Tibial artery (tissue), 4 donors: ENCODE results near the gene MRPL9.

Source experiments
- DNase-seq, 2 donors: peaks; one replicate each; pipeline ENCODE4 v3.0.0-alpha.2; 2019
- H3K27ac ChIP-seq, 2 donors: fragments of 200-600 bp; sonication (generic) in 1 of 2; 1 replicate in 1 of 2; 2 replicates in 1 of 2; pipeline ENCODE4 v1.5.1; 2018 to 2019; ENCODE audit warnings: mild to moderate bottlenecking in 1 of 2
- H3K27me3 ChIP-seq, 2 donors: fragments of 200-600 bp; sonication (generic) in 1 of 2; one replicate each; pipeline versions ENCODE4 v1.5.1 to v1.6.0; 2016 to 2019
- H3K36me3 ChIP-seq, 3 donors: fragments of 200-600 bp; sonication (generic) in 2 of 3; one replicate each; pipeline ENCODE4 v1.5.1; 2016 to 2019; ENCODE audit warnings: mild to moderate bottlenecking in 2 of 3
- H3K4me1 ChIP-seq, 4 donors: fragments of 200-600 bp; sonication (generic) in 2 of 4; 1 replicate in 3 of 4; 2 replicates in 1 of 4; pipeline ENCODE4 v1.5.1; 2016 to 2019
- H3K4me3 ChIP-seq, 2 donors: fragments of 200-600 bp; sonication (generic) in 1 of 2; 1 replicate in 1 of 2; 2 replicates in 1 of 2; pipeline ENCODE4 v1.5.1; 2018 to 2019; ENCODE audit warnings: mild to moderate bottlenecking in 2 of 2
- H3K9me3 ChIP-seq, 3 donors: fragments of 200-600 bp; sonication (generic) in 1 of 3; one replicate each; pipeline ENCODE4 v1.5.1; 2016 to 2019
- CTCF ChIP-seq, 2 experiments: fragments of 200-600 bp in 1 of 2; fragments of 450-650 bp in 1 of 2; IDR thresholded peaks; one replicate each; pipeline ENCODE4 v1.5.1; 2017 to 2019; ENCODE audit warnings: antibody characterized with exemption in 2 of 2, mild to moderate bottlenecking in 1 of 2, moderate library complexity in 1 of 2
- intact Hi-C: fragments of 100-400 bp; cut with DNase I; formaldehyde crosslinking; loops from one replicate; pipeline ENCODE4 v1.15.0; 2023; ENCODE audit warnings: low total_unique reads

MRPL9 gene

GRCh38 chr1:151716405-151716762 lies 46.9 kb downstream of the MRPL9 start:
- Histone ChIP-seq H3K27ac (no peak overlapping the region), H3K9me3 (no peaks in the 10 kb centered on the region), H3K4me3 (peak overlapping the region in 1 of 2 donors; percentile 2), H3K27me3 (peaks cover 0 to 25% of the 10 kb centered on the region in 2 donors), H3K36me3 (no peaks in the 10 kb centered on the region), H3K4me1 (peaks cover 0 to 37% (median 27%) of the 10 kb centered on the region in 4 donors)
- no peak for DNase-seq
- intact Hi-C loops: no loop called here
- TF ChIP-seq CTCF (IDR thresholded peaks at IDR 0.05): no peak

GRCh38 chr1:151715726-151716404 lies 47.4 kb downstream of the MRPL9 start:
- peaks cover 0 to 25% of the 10 kb centered on the region in 2 donors for H3K27me3 ChIP-seq
- no peak overlapping the region for H3K4me3 ChIP-seq
- no peak for DNase-seq
- H3K9me3 ChIP-seq: no peaks in the 10 kb centered on the region
- peaks cover 0 to 32% (median 25%) of the 10 kb centered on the region in 4 donors for H3K4me1 ChIP-seq
- no peak overlapping the region for H3K27ac ChIP-seq
- no peak for TF ChIP-seq CTCF (IDR thresholded peaks at IDR 0.05)
- no peaks in the 10 kb centered on the region for H3K36me3 ChIP-seq
- intact Hi-C loops: no loop called here

GRCh38 chr1:151714820-151715725 lies 48.2 kb downstream of the MRPL9 start:
- DNase-seq: no peak
- H3K4me3 ChIP-seq: no peak overlapping the region
- peaks cover 0 to 26% (median 24%) of the 10 kb centered on the region in 4 donors for H3K4me1 ChIP-seq
- H3K9me3 ChIP-seq: no peaks in the 10 kb centered on the region
- H3K27ac ChIP-seq: no peak overlapping the region
- H3K27me3 ChIP-seq: peaks cover 0 to 25% of the 10 kb centered on the region in 2 donors
- H3K36me3 ChIP-seq: no peaks in the 10 kb centered on the region
- intact Hi-C loops: no loop called here
- no peak for TF ChIP-seq CTCF (IDR thresholded peaks at IDR 0.05)

- Histone ChIP-seq H3K4me3 (no peak overlapping the region), H3K9me3 (no peaks in the 10 kb centered on the region), H3K27me3 (peaks cover 0 to 25% of the 10 kb centered on the region in 2 donors), H3K36me3 (no peaks in the 10 kb centered on the region), H3K27ac (no peak overlapping the region), H3K4me1 (peaks cover 0 to 26% (median 24%) of the 10 kb centered on the region in 4 donors)
- no peak for TF ChIP-seq CTCF (IDR thresholded peaks at IDR 0.05)
- no peak for DNase-seq
- intact Hi-C loops: no loop called here
Observed at GRCh38 chr1:151713874-151714273, 49.4 kb downstream of the MRPL9 start.

- Histone ChIP-seq H3K27ac (no peak overlapping the region), H3K4me1 (peaks cover 0 to 19% (median 18%) of the 10 kb centered on the region in 4 donors), H3K9me3 (no peaks in the 10 kb centered on the region), H3K36me3 (no peaks in the 10 kb centered on the region), H3K4me3 (no peak overlapping the region), H3K27me3 (peaks cover 0 to 25% of the 10 kb centered on the region in 2 donors)
- TF ChIP-seq CTCF (IDR thresholded peaks at IDR 0.05): no peak
- intact Hi-C loops: no loop called here
- no peak for DNase-seq
Observed at GRCh38 chr1:151713044-151713443, 50.3 kb downstream of the MRPL9 start.
